GM12878 (cell line): ENCODE data around the gene NFYC.

ENCODE experiments used
- MXI1 ChIP-seq: fragments of 150-350 bp; IDR thresholded peaks from 2 replicates; pipeline ENCODE4 v1.6.1; 2011; ENCODE audit warnings: low read depth, mild to moderate bottlenecking, inconsistent platforms, low read length, improper control_type of control experiment
- SMC3 ChIP-seq: IDR thresholded peaks from 2 replicates; pipeline ENCODE4 v1.6.1; 2011; ENCODE audit warnings: low read length, improper control_type of control experiment, borderline replicate concordance
- TAF1 ChIP-seq: IDR thresholded peaks from 2 replicates; pipeline ENCODE4 v1.6.1; 2011; ENCODE audit warnings: mild to moderate bottlenecking, low read depth, low read length, borderline replicate concordance

GRCh38 chr1:40652979-40653378 is 38.5 kb upstream of the NFYC start:
- no peak for TF ChIP-seq MXI1
- no peak for TF ChIP-seq TAF1
- no peak for TF ChIP-seq SMC3
